ENCODE results near the gene RNF167. TPM values are rescaled to one million over a fixed set of nuclear protein-coding genes. Genes with fewer than 3 reads are reported as not detected.

Gene RNF167
- total RNA-seq, 4 donors from 2014 or later: 67.3 to 98.8 (median 85.9) TPM

DNA sequence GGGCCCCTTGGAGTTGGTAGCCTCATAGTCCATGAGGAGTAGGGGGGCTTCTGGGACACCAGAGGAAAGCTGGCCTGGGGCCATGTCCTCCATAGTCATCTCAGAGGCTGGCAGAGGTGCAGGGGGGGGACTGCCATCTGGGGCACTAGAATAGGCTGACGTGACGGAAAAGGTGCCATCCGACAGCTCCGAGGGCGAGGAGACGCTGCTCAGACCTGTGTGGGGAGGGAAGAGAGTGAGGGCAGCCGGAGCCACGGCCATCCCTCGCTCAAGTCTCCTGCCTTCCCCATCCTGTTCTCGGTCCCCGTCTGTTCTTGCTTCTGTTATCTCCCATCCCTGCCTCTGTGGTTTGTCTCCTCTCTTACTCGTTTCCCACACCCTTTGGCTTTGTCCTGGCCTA lies 32.3 kb downstream of the RNF167 start:
- H3K27me3 ChIP-seq: no peaks in the 10 kb centered on the region
- H3K4me1 ChIP-seq: peaks cover 3 to 63% (median 26%) of the 10 kb centered on the region in 3 donors
- TF ChIP-seq EP300 (IDR thresholded peaks at IDR 0.05) (no peak), POLR2A (IDR thresholded peaks at IDR 0.05) (no peak), POLR2AphosphoS5 (IDR thresholded peaks at IDR 0.05) (no peak)
- TF ChIP-seq, protein P1, sequence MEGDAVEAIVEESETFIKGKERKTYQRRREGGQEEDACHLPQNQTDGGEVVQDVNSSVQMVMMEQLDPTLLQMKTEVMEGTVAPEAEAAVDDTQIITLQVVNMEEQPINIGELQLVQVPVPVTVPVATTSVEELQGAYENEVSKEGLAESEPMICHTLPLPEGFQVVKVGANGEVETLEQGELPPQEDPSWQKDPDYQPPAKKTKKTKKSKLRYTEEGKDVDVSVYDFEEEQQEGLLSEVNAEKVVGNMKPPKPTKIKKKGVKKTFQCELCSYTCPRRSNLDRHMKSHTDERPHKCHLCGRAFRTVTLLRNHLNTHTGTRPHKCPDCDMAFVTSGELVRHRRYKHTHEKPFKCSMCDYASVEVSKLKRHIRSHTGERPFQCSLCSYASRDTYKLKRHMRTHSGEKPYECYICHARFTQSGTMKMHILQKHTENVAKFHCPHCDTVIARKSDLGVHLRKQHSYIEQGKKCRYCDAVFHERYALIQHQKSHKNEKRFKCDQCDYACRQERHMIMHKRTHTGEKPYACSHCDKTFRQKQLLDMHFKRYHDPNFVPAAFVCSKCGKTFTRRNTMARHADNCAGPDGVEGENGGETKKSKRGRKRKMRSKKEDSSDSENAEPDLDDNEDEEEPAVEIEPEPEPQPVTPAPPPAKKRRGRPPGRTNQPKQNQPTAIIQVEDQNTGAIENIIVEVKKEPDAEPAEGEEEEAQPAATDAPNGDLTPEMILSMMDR (IDR thresholded peaks at IDR 0.05): no peak
- peaks cover 0 to 64% of the 10 kb centered on the region in 2 donors for H3K36me3 ChIP-seq
- no peak overlapping the region for H3K4me3 ChIP-seq
- ATAC-seq: no peak
- H3K9me3 ChIP-seq: no peaks in the 10 kb centered on the region
- 87 to 100% methylated on average over 3 to 8 of the region's 12 CpGs for WGBS, 2 donors (ENCODE audit: low coverage in 1 of 2)
- H3K27ac ChIP-seq: peak overlapping the region in 3 of 4 donors; percentile 34 to 95 (median 63)

DNA sequence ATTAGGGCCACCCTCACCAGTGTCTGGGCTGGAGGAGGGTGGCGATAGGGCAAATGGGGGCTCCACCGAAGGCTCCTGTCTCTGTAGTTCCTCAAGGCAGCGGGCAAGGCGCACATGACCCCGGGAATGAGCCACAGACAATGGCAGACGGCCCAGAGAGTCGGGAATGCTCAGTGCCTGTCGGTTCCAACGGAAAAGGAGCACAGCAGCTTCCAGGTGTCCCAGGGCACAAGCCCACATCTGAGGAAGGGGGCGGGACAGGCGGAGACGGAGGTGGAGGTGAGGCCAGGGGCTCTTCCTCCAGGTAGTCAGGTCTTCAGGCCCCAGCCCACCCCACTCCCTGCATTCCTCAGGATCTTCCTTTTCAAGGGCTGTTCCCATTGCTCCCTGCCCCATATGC lies 32.7 kb downstream of the RNF167 start:
- H3K36me3 ChIP-seq: peaks cover 0 to 69% of the 10 kb centered on the region in 2 donors
- peak overlapping the region in 2 of 4 donors; percentile 63 to 95 for H3K27ac ChIP-seq

DNA sequence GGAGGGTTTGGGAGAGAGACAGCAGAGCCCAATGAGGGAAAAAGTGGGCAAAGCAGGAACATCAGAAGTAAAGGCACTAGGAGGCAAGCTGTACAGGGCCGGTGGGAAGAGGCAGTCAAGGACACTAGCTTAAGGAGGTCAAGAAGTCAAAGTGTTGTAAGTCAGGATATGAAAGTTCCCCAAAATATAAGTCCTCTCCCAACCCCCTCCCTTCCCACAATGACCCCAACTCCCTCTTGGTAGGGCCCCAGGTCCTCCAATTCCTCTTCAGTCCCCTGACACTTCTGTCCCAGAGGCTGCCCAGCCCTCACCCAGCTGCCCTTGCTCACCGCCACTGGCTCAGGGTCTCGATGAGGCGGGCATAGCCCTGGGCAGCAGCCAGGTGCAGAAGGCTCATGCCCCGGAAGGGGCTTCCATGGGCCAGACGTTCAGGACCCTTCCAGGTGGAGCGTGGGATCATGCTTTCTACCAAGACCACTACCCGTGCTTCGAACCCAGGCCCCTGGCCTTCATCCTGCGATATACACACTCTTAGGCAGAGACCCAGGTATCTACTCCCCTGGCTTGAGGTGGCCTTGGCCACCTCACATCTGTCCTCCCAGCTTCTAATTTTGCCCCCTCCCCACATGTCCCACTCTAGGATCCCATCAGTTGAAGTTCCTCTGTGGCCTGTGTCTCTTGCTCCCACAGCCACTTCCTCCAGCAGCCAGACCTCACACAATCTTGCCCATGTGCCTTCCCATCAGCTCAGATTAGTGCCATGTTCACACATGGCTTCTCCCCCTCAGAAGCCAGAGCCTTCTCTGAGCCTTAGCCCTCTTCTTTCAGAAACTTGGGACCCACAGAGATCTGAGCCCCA lies 33.4 kb downstream of the RNF167 start:
- H3K36me3 ChIP-seq: peaks cover 0 to 76% of the 10 kb centered on the region in 2 donors
- H3K9me3 ChIP-seq: no peaks in the 10 kb centered on the region
- H3K4me1 ChIP-seq: peaks cover 3 to 56% (median 20%) of the 10 kb centered on the region in 3 donors
- TF ChIP-seq POLR2A (IDR thresholded peaks at IDR 0.05) (no peak), POLR2AphosphoS5 (IDR thresholded peaks at IDR 0.05) (no peak), EP300 (IDR thresholded peaks at IDR 0.05) (no peak)
- TF ChIP-seq, protein P1 (IDR thresholded peaks at IDR 0.05): no peak
- WGBS, 2 donors (ENCODE audit: low coverage in 1 of 2): 86 to 90% methylated on average over 1 to 2 of the region's 10 CpGs
- H3K27ac ChIP-seq: peak overlapping the region in 3 of 4 donors; percentile 14 to 95 (median 63)
- no peak overlapping the region for H3K4me3 ChIP-seq
- no peak for ATAC-seq
- H3K27me3 ChIP-seq: no peaks in the 10 kb centered on the region

More for the DNA sequence above, 32.7 kb downstream of the RNF167 start:
- ATAC-seq: no peak
- no peaks in the 10 kb centered on the region for H3K27me3 ChIP-seq
- peaks cover 3 to 63% (median 26%) of the 10 kb centered on the region in 3 donors for H3K4me1 ChIP-seq
- H3K9me3 ChIP-seq: no peaks in the 10 kb centered on the region
- WGBS, 2 donors (ENCODE audit: low coverage in 1 of 2): 59% methylated on average over 6 of the region's 12 CpGs; no CpG with 5 or more reads in 1 of the 2 donors
- H3K4me3 ChIP-seq: no peak overlapping the region
- TF ChIP-seq, protein P1 (IDR thresholded peaks at IDR 0.05): no peak
- no peak for TF ChIP-seq POLR2AphosphoS5 (IDR thresholded peaks at IDR 0.05)
- TF ChIP-seq POLR2A (IDR thresholded peaks at IDR 0.05): no peak
- TF ChIP-seq EP300 (IDR thresholded peaks at IDR 0.05): no peak

DNA sequence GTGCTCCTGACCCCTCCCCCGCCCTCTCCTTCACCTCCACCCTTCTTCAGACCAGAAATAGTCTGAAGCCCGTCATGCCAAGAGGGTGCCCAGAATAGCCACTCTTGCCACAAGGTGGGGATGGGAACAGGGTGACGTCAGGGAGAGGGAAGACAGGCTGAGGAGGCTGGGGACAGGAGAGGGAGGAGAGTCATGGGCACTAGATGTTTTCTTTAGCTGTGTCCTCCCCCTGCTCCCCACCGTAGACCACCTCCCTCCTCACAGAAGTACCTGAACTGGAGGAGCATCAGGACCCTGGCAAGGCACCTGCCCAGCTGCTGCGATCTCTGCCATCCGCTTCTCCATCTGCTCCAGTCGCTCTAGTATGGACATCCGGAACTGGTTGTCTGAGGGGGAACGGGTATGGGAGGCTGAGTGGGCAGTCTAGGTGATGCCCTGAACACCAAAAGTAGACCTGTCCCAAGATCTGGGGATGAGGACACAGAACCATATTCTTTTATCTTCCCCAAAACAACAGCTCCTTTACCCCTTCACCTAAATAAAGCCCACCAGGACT lies 34.1 kb downstream of the RNF167 start:
- H3K4me1 ChIP-seq: peaks cover 0 to 48% (median 13%) of the 10 kb centered on the region in 3 donors
- WGBS, 2 donors (ENCODE audit: low coverage in 1 of 2): 93% methylated on average over 5 of the region's 9 CpGs; no CpG with 5 or more reads in 1 of the 2 donors
- peaks cover 0 to 83% of the 10 kb centered on the region in 2 donors for H3K36me3 ChIP-seq
- no peak overlapping the region for H3K4me3 ChIP-seq
- no peak for ATAC-seq
- TF ChIP-seq, protein P1 (IDR thresholded peaks at IDR 0.05): no peak
- TF ChIP-seq EP300 (IDR thresholded peaks at IDR 0.05) (no peak), POLR2AphosphoS5 (IDR thresholded peaks at IDR 0.05) (no peak), POLR2A (IDR thresholded peaks at IDR 0.05) (no peak)
- peak overlapping the region in 3 of 4 donors; percentile 42 to 63 (median 46) for H3K27ac ChIP-seq
- H3K27me3 ChIP-seq: no peaks in the 10 kb centered on the region
- H3K9me3 ChIP-seq: no peaks in the 10 kb centered on the region

Measured in gastroesophageal sphincter (tissue), 4 donors.